Measurements from ENCODE around the gene ELMOD3. TPM values are rescaled to one million over a fixed set of nuclear protein-coding genes. Genes with fewer than 3 reads are reported as not detected.
"Not testable (repeated sequence)": the region's sequence is repeated elsewhere in the genome, so short reads cannot be mapped to it uniquely, and the experiment has no call there.

ELMOD3 gene
- total RNA-seq, 1 experiment from 2014 or later, result 16.2 TPM

- BruUV-seq (replicated peaks), result no TSS peak
- H3K4me1 Mint-ChIP-seq (ENCODE audit: insufficient read depth, unreplicated experiment), result peaks cover 16% of the 10 kb centered on the region
- H3K4me3 Mint-ChIP-seq (ENCODE audit: unreplicated experiment), result no peak overlapping the region
- ChIA-PET CTCF (interaction anchor here (0.7 kb wide), 2 partner anchors 24 to 99 kb away, joined by 4 read pairs; no protein-coding TSS in a partner anchor), POLR2A (interaction anchor here (2.5 to 7.9 kb wide), 4 partner anchors 16 to 210 kb away, joined by 10 to 121 read pairs (median 32); partner anchors contain the start of genes ELMOD3, MAT2A and RETSAT)
- H3K36me3 Mint-ChIP-seq (ENCODE audit: insufficient read depth, unreplicated experiment), result peaks cover 13% of the 10 kb centered on the region
- no peak for TF ChIP-seq CTCF (IDR thresholded peaks at IDR 0.05; ENCODE audit: unreplicated experiment)
- no peaks in the 10 kb centered on the region for H3K27me3 Mint-ChIP-seq (ENCODE audit: insufficient read depth, unreplicated experiment)
- DNase-seq (ENCODE audit: unreplicated experiment), result no peak
- intact Hi-C loops (cut with micrococcal nuclease), result no loop called here
- H3K9me3 Mint-ChIP-seq (ENCODE audit: unreplicated experiment), result no peaks in the 10 kb centered on the region
- peak overlapping the region; percentile 94 for H3K27ac Mint-ChIP-seq (ENCODE audit: low read depth, unreplicated experiment)
These were observed 25.4 kb upstream of the ELMOD3 start for GRCh38 chr2:85329181-85329651.

GRCh38 chr2:85329701-85330100 is 24.9 kb upstream of the ELMOD3 start:
- H3K27me3 Mint-ChIP-seq (ENCODE audit: insufficient read depth, unreplicated experiment); intact Hi-C loops (cut with micrococcal nuclease); H3K36me3 Mint-ChIP-seq (ENCODE audit: insufficient read depth, unreplicated experiment); BruUV-seq (replicated peaks); DNase-seq (ENCODE audit: unreplicated experiment); H3K9me3 Mint-ChIP-seq (ENCODE audit: unreplicated experiment); H3K4me3 Mint-ChIP-seq (ENCODE audit: unreplicated experiment); H3K27ac Mint-ChIP-seq (ENCODE audit: low read depth, unreplicated experiment): not testable (repeated sequence)
- CTCF ChIA-PET, result interaction anchor here (0.7 kb wide), 1 partner anchor 100 kb away, joined by 4 read pairs; no protein-coding TSS in a partner anchor
- H3K4me1 Mint-ChIP-seq (ENCODE audit: insufficient read depth, unreplicated experiment), result peaks cover 13% of the 10 kb centered on the region
- POLR2A ChIA-PET, result interaction anchor here (5.9 to 7.9 kb wide), 2 partner anchors 16 to 23 kb away, joined by 42 to 121 read pairs; partner anchors contain the start of genes ELMOD3 and RETSAT

- Mint-ChIP-seq H3K27ac (ENCODE audit: low read depth, unreplicated experiment) (no peak overlapping the region), H3K27me3 (ENCODE audit: insufficient read depth, unreplicated experiment) (no peaks in the 10 kb centered on the region), H3K36me3 (ENCODE audit: insufficient read depth, unreplicated experiment) (peaks cover 4% of the 10 kb centered on the region), H3K4me1 (ENCODE audit: insufficient read depth, unreplicated experiment) (peaks cover 2% of the 10 kb centered on the region), H3K9me3 (ENCODE audit: unreplicated experiment) (no peaks in the 10 kb centered on the region), H3K4me3 (ENCODE audit: unreplicated experiment) (no peak overlapping the region)
- ChIA-PET POLR2A (interaction anchor here (0.6 to 7.9 kb wide), 3 partner anchors 11 to 202 kb away, joined by 3 to 121 read pairs (median 4); partner anchors contain the start of genes ELMOD3 and RETSAT), CTCF (interaction anchor here (0.6 to 1.4 kb wide), 3 partner anchors 8 to 30 kb away, joined by 3 to 6 read pairs (median 3); no protein-coding TSS in a partner anchor)
- BruUV-seq (replicated peaks), result no TSS peak
- DNase-seq (ENCODE audit: unreplicated experiment), result no peak
- no peak for TF ChIP-seq CTCF (IDR thresholded peaks at IDR 0.05; ENCODE audit: unreplicated experiment)
- intact Hi-C loops (cut with micrococcal nuclease), result no loop called here
These were observed 23.5 kb upstream of the ELMOD3 start for GRCh38 chr2:85330839-85331636.

GRCh38 chr2:85333877-85334276 is 20.7 kb upstream of the ELMOD3 start:
- POLR2A ChIA-PET, result interaction anchor here (1.9 kb wide), 1 partner anchor 20 kb away, joined by 6 read pairs; the partner anchor contains the start of genes ELMOD3 and RETSAT
- H3K36me3 Mint-ChIP-seq (ENCODE audit: insufficient read depth, unreplicated experiment); H3K4me3 Mint-ChIP-seq (ENCODE audit: unreplicated experiment); CTCF ChIA-PET; intact Hi-C loops (cut with micrococcal nuclease); BruUV-seq (replicated peaks); H3K4me1 Mint-ChIP-seq (ENCODE audit: insufficient read depth, unreplicated experiment); H3K9me3 Mint-ChIP-seq (ENCODE audit: unreplicated experiment); H3K27ac Mint-ChIP-seq (ENCODE audit: low read depth, unreplicated experiment); DNase-seq (ENCODE audit: unreplicated experiment): not testable (repeated sequence)
- H3K27me3 Mint-ChIP-seq (ENCODE audit: insufficient read depth, unreplicated experiment), result peaks cover 13% of the 10 kb centered on the region

GRCh38 chr2:85334928-85335327 is 19.6 kb upstream of the ELMOD3 start:
- Mint-ChIP-seq H3K4me3 (ENCODE audit: unreplicated experiment) (no peak overlapping the region), H3K36me3 (ENCODE audit: insufficient read depth, unreplicated experiment) (no peaks in the 10 kb centered on the region), H3K27me3 (ENCODE audit: insufficient read depth, unreplicated experiment) (peaks cover 19% of the 10 kb centered on the region), H3K9me3 (ENCODE audit: unreplicated experiment) (no peaks in the 10 kb centered on the region), H3K4me1 (ENCODE audit: insufficient read depth, unreplicated experiment) (no peaks in the 10 kb centered on the region), H3K27ac (ENCODE audit: low read depth, unreplicated experiment) (no peak overlapping the region)
- CTCF ChIA-PET, result no interaction called here
- POLR2A ChIA-PET, result interaction anchor here (0.6 kb wide), 1 partner anchor 196 kb away, joined by 4 read pairs; no protein-coding TSS in a partner anchor
- BruUV-seq (replicated peaks), result no TSS peak
- intact Hi-C loops (cut with micrococcal nuclease), result no loop called here
- TF ChIP-seq CTCF (IDR thresholded peaks at IDR 0.05; ENCODE audit: unreplicated experiment), result no peak
- no peak for DNase-seq (ENCODE audit: unreplicated experiment)

Data from MCF 10A (cell line).